NCI-H526 treated with DMSO at 0.1 percent for 48 hours (cell line): Measurements from ENCODE around the gene STARD10.

ENCODE experiments used
- DNase-seq: peaks from one replicate; lab custom pipeline; 2025; lab: John Stamatoyannopoulos, UW

STARD10 gene

DNA sequence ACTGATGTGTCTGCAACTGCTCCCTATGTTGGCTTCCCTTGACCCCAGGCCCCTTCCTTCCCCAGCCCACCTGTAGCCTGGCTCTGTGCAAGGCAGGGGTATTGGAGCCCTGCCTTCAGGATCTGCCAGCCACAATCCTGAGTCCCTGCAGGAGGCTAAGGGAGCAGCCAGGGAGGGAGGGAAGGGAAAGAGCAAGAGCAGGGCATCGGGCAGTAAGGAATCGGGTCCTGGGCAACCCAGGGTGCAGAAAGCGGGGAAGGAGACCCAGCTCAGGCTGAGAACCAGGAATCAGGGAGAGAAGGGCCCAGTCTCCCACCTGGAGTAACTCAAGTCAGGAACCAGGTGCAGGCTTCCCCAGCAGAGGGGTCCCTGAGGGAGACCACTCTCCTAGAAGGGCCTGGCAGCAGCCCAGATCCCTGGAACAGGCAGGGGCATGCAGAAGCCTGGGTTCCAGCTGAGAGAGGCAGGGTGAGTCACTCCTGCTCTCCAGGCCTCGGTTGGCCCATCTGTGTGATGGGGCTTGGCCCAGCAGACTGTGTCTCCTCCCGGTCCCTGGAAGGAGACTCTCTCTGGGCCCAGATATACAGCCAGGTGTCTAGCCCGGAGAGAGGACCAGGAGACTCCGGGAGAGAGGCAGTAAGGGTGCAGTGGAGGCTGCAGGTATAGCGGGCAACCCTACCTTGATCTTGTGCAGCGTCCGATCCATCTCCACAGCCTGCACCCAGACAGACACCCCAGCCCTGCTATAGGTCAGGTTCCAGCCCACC is 13.4 kb downstream of the STARD10 start:
- no peak for DNase-seq

DNA sequence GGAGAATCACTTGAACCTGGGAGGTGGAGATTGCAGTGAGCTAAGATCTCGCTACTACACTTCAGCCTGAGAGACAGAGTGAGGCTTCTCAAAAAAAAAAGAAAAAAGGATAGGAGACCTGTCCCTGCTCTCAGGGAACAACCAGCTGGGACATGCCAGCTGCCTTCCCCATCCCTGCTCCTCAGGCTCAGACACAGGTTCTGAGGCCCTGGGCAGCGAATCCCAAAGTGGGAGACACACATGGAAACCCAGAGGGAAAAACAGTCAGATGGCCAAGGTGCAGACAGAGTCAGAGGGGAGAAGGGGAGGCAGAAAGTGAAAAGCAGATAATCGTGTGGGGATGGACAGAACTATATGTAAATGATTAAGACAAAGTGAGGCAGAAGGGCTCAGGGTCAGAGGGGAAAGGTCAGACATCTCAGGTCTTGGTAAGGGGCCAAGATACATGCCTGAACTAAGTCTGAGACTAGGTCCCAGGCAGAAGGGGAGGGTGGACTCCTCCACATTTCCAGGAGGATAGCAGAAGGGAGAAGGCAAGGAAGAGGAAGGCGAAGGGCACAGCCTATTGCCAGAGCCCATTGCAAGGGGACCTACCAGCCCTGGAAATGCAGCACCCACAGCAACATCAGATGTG is 14.2 kb downstream of the STARD10 start:
- no peak for DNase-seq

DNA sequence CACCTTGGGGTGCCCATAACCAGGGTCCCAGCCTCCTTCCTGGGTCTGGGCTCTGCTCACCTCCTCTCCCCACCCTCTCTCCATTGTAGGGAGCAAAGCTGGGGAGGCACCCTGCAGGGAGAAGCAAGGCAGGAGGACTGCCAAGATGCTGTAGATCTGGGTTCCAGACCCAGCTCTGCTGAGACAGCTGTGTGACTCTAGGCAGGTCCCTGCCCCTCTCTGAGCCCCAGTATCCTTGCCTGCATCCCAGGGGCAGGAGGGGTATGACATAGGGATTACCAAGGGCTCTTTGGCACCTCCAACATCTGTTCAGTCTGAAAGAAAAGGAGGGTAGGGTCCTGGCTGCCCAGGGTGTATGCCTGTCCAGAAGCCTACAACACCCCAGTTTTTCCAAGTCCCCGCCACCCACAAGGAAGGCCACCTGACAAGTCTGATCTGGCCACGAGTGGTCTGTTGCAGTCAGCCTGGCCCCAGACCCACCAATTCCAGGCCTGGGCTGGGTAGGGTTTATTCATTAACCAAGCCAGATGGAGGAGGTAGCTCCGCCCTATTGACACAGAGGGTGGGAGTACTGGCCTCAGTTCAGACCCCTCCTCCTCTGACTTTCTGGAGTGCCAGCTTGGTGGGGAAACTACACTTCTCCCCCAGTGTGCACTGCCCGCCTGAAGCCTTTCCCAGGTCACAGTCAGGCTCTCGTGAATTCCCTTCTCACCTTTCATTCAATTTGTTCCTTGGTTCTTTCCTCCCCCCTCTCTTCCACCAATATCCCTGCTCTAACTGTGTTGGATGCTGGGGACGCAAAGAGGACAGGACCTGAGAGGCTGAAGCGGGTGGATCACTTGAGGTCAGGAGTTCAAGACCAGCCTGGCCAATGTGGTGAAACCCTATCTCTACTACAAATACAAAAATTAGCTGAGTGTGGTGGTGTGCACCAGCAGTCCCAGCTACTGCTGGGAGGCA is 15.0 kb downstream of the STARD10 start:
- DNase-seq, result no peak

DNA sequence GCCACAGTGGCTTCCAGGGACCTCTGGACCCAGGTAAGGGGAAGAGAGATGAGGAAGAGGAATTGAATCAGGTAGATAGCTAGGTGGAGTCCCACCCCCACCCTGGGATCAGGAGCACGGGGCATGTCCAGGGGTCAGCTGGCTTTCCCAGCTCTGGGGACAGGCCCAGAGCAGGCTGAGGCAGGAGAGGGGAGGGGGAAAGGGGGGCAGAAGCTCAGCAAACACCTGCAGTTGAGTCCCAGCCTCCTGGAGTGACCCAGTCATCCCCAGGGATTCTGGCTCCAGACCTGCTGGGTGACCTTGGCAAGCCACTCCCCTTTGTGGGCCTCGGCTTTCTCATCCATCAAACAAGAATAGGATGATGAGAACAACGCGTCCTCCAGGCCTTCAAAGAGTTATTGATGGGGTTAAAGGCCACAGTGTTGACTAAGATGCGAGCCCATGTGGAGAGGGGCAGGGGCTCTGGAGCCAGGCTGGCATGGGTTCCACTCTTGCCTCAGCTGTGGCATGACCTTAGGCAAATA is 16.0 kb downstream of the STARD10 start:
- DNase-seq, result no peak

DNA sequence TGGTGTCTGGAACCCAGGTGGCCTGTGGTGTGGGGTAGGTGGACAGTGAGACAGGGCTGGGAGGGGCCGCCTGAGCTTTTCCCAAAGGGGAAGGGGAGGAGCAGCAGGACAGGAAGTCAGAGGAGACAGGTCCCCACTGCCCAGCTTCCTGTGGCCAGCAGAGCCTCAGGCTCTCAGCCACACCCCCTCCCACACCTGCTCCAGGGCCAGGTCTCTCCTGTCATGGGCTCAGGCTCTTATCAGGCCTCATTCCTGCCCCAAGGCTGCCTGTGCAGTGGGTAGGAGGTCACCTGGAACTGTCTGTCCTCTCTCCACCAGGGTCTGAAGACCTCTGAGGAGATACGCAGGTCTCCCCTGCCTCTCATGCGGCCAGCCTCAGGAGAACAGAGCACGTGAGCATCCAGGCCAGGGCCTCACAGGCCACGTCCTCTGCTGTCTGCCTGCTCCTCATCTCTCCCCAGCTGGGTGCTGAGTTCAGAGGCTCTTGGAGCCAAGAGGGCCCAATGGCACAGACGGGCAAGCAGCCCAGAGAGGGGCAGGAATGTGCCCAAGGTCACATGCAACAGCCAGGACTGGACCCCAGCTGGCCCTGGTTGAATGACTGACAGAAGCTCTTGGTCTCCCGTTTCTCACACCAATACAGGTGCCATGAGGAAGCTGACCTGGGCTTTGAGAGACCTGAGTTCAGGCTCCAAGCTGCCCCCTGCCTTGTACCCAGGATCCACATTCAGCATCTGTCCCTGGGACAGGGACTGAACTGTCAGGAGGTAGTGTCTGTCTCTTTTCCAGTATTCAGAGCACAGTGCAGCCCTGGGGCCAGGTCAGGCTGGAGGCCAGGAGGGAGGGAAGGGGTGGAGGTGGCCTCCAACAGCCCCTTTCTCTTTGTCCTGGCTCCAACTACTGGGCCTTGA is 16.7 kb downstream of the STARD10 start:
- no peak for DNase-seq

DNA sequence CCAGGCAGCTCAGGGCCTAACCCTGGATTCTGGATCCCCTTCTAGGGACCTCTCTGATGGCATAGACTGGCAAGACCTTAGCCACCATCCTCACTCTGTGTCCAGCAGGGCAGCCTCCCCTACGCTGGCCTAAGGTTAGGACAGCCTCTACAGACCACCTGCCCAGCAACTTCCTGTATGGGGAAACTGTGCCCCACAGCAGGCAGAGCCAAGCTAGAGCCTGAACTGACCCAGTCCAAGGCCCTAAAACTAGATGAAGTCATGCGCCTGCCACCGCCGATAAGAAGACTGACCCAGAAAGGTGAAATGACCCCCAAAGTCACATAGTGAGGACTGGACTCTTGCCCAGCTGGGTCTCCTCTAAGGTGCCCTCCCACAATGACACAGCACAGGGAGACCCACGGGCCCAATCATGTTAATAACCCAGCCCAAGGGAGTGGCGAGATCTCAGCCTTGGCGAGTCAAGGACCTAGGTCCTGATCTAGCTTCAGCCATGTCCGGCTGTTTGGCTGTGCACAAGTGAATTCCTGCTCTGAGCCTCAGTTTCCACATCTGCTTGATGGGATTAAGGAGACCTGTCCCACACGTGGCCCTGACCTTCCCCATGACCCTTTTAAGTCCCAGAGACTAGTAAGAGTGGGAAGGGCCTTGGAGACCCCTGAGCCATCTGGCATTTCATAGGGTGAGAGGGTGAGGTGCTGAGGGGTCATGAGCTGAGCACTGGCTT is 17.6 kb downstream of the STARD10 start:
- DNase-seq, result no peak

DNA sequence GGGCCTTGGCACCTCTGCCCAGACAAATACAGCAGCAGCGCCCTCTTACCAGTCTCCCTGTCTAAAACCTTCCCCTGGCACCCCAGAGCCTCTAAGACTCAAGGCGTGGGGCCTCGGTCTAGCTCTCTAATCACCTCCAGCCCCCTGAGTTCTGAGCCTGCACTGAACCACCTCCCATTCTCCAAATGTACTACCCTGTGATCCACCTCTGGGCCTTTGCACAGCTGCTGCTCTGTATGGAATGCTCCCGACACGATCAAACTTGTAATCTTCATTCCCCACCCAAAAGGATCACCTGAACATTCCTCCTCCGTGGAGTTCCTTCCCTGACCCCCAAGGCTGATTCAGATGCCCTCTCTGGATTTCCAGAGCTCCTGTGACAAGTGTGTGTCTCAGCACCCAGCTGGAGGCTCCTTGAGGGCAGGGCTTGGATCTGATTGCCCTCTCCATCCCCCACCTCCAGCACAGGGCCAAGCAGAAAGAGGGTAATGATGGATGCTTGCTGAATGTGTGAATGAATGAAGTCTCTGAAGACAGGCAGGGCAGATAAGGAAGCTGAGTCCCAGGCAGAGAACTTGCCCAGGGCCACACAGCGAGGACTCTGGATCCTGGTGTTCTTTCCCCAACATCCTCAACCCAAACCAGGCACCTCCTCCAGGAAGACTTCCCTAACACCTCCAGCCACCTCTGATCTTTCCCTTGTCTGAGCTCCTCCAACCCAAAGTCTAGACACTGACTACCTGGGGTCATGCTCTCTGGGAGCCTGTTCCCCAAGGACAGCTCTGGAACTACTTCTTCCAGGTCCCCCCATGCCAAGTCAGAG is 18.3 kb downstream of the STARD10 start:
- DNase-seq, result no peak

DNA sequence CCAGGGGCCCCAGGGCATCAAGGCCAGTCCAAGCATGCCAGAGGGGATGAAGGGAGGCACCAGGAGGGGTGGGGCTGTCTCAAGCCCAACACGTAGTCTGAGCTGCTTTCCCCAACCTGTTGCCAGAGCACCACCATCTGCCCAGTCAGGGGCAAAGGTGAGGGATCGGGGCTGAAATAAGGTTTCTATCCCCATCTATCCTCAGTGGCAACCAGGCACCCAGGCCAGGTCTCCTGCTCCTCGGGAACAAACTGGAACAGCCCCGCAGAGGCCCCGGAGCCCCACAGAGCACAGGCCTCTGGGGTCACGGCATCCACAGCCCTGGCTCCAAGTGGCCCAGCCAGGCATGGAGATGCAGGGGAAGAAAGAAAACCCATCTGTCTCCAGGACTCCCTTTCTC is 19.3 kb downstream of the STARD10 start:
- no peak for DNase-seq

DNA sequence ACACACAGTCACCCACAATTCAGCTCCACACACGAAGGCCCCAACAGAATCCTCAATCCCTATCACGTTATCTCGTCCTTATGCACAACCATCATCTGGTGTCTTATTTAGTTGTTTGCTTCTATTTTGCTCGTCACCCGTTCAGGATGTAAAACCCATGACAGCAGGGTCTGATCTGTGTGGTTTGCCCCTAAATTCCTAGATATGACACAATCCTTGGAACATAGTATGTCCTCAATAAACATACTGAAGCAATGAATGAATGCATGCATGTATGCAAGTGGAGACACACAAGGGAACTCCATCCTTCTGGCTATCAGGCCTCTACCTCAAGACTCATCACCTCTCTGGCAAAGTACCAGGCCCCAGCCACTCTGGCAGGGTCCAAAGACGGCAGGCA is 20.2 kb downstream of the STARD10 start:
- DNase-seq, result no peak

DNA sequence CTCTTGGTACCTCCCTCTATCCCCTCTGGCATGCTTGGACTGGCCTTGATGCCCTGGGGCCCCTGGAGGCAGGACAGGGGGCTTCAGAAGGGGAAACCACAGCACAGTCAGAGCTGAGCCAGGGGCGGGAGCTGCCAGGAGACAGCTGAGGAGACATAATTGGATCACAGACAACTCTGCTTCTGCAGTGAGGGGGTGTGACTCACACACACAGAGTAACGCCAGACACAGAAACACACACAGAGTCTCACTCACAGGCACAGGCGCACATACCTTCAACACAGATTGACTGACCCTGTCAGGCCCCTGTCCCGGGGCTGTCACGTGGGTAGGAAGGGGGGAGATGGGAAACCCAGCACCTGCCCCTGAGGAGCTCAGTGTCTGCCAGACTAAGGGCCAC is 20.6 kb downstream of the STARD10 start:
- no peak for DNase-seq

DNA sequence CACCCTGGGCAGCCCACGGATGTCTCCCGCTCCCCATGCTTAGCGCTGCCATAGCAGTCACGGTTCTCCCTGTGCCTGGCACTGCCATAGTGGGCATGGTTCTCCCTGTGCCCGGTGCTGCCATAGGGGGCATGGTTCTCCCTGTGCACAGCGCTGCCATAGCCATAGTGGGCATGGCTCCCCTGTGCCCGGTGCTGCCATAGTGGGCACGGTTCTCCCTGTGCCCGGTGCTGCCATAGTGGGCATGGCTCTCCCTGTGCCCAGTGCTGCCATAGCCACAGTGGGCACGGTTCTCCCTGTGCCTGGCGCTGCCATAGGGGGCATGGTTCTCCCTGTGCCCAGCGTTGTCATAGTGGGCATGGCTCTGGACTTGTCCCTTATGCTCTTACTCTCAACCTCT is 21.8 kb downstream of the STARD10 start:
- no peak for DNase-seq

DNA sequence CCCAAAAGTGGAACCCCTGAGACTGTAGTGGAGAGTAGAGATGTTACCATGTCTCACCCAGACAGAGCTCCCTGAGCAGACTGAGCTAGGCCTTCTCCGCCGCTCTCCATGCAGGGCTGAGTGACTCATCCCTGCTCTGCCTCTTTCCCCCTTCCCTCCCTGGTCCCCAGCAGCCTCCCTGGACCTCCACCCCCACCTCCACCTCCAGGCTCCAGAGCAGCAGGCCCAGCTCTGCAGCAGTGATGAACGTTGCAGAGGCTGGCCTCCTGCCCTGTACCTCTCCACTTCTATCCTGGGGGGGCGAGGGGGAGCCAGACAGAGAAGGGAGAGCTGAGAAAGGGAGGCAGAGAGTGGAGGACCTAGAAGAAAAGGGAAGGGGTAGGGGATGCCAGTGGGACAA is 22.3 kb downstream of the STARD10 start:
- no peak for DNase-seq

DNA sequence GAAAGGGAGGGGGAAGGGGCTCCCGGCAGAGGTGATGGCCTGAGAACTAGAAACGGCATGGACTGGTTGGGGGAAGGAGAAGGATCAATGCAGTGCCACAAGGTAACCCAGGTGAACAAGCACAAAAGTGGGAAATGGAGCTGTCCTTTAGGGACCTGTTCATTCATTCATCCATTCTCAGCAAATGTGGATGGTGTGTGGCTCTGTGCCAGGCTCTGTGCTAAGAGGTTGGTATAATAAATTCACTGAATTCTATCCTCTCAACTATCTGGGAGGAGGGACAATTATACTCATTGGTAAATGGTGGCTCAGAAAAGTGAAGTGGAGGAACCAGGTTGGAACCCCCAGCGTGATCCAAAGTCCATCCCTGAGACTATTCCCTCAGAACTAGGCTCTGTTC is 23.0 kb downstream of the STARD10 start:
- no peak for DNase-seq

DNA sequence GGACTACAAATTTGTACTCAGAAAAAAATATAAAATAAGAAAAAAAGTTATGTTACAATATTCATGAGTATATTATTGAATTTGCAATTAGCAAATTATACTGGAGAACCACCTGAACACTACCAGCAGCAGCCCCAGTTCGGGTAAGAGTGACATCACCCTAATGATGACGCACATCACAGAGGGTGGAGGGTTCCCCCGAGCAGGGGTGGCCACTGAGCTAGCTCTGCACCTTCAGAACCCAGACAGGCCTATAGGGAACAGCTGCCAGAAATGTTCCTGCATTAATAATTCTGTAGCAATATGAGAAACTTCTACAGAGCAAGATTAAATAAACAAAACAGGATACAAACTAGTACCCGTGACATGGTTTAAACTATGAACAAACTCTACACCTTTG is 24.2 kb downstream of the STARD10 start:
- DNase-seq, result no peak

DNA sequence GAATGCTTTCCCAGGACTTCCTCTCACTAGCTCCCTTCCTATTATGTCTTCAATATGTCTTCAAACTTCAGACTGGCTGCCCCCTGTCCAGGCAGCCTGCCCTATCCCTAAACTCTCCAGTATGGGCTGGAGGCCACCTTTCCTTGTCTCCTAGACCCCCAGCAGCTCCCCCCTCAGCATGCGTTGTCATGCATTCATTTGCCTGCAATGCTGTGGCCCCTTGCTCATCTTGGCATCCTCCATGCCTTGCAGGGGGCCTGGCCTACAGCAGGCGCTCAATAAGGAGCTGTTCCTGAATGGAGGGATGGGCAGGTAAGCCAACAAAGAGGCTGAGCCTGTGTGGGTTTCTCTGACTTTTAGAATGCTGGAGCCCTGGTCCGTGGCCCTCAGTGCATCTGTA is 25.3 kb downstream of the STARD10 start:
- DNase-seq, result no peak

DNA sequence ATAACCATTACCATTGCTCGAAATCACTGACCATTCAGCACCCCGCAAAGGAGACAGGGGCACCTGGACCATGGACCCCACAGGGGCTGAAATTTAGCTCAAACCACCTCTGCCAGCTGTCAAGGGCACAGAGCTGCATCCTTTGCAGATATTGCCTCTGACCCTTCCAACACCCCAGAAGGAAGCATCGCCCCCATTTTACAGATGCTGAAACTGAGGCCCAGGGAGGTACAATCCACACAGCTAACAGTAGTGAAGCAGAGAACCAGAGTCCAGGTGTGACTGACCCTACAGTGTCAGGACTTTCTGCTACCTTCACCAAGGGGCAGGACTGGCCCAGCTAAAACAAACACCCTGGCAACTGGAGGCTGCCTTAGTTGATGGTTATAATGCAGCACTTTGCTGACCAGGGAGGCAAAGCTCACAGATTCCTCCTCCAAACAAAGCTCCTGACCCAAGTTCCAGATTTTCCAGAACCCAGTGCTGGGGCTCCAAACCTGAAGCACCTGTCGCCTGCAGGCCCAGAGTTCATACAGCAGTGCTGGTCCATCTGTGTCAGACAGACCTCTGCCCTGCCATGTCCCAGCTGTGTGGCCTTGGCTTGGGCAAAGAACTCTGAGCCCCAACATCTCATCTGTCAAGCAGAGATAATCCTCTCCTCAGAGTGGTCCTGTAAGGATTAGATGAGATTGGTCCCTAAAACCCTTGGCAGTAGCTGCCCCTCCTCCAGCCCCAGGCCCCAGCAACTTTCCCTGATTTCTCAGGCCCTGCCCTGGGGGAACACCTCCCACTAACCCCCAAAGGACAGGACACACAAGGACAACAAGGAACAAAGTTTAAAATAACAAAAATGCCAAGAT is 26.4 kb downstream of the STARD10 start:
- no peak for DNase-seq

DNA sequence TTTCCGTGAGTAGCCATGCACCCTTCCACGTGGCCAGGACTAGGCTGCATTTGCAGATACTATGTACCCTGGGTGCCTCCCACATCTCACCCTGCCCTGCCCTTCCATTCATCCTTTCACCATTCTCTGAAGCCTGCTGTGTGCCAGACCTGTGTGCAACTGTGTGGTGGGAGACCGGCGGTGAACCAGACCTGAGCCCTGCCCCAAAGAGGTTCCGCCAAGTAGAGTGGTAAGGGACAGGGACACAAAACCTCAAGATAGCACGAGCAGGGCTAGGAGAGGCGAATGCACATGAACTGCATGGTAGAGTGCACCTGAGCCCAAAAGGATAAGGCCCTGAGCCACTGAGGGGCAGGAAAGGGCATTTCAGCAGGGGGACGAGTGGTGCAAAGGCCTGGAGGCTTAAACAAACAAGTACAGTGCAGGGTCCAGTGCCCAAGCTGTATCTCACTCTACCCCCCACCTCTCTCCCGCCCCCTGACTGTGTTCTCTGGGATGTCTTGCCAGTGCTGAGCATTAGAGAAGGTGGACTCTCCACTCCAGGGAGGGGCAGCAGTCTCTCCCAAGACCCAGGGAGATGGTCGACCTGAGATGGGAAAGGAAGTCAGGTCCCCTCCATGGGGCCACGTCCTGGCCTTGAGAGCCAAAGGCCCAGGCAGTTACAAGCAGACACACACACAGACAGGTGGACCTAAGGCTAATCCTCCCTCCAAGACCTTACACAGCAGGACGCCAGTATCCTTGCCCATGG is 27.5 kb downstream of the STARD10 start:
- DNase-seq, result peak; percentile 50

DNA sequence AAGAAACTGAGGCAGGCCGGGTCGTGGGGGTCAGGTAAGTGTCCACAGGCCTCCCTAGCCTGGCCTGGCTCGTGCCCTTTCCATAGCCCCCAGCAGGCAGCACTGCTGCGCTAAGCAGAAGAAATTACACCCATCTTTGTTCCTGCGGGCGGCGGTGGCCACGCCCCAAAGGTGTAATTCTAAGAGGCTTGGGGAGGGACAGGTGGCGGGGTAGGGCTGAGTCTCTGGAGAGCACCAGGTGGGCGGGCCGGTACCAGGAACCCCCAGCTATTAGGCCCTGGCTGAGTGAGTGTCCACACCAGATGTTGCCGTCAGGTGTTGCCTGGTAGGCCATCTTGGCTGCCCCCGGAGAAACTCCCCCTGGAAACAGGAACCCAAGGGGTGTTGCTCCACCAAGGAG is 29.3 kb downstream of the STARD10 start:
- DNase-seq, result peak; percentile 68
